BLaER1 treated with 17β-estradiol and CSF1 and Interleukin-3, amounts not matched to agents 10 nM and 100 nM (cell line): ENCODE measurements around the gene SCYGR3.

Source experiments
- H3K27ac ChIP-seq, 11 experiments: shearing (Covaris generic); formaldehyde crosslinking; 2 replicates each; pipeline ENCODE4 v1.8.1; 2022
- H3K27me3 ChIP-seq, 11 experiments: shearing (Covaris generic); formaldehyde crosslinking; 2 replicates each; pipeline ENCODE4 v1.8.1; 2022
- H3K36me3 ChIP-seq, 11 experiments: shearing (Covaris generic); formaldehyde crosslinking; 2 replicates each; pipeline ENCODE4 v1.8.1; 2022
- H3K4me1 ChIP-seq, 10 experiments: shearing (Covaris generic); formaldehyde crosslinking; 2 replicates each; pipeline ENCODE4 v1.8.1; 2022
- H3K4me2 ChIP-seq, 11 experiments: shearing (Covaris generic); formaldehyde crosslinking; 2 replicates each; pipeline ENCODE4 v1.8.1; 2022
- H3K4me3 ChIP-seq, 10 experiments: shearing (Covaris generic); formaldehyde crosslinking; 2 replicates each; pipeline ENCODE4 v1.8.1; 2022
- H3K9ac ChIP-seq, 11 experiments: shearing (Covaris generic); formaldehyde crosslinking; 2 replicates each; pipeline ENCODE4 v1.8.1; 2022
- H3K9me3 ChIP-seq, 11 experiments: shearing (Covaris generic); formaldehyde crosslinking; replicated peaks in 1 of 11; 2 replicates each; pipeline ENCODE4 v1.8.1; 2022
- H4K20me1 ChIP-seq, 11 experiments: shearing (Covaris generic); formaldehyde crosslinking; 2 replicates each; pipeline ENCODE4 v1.8.1; 2022
- Cebpa-rat ChIP-seq, 11 experiments: shearing (Covaris generic); IDR thresholded peaks; 2 replicates each; pipeline ENCODE4 v1.8.1; 2022

SCYGR3 gene, protein sequence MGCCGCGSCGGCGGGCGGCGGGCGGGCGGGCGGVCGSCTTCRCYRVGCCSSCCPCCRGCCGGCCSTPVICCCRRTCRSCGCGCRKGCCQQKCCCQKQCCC

DNA sequence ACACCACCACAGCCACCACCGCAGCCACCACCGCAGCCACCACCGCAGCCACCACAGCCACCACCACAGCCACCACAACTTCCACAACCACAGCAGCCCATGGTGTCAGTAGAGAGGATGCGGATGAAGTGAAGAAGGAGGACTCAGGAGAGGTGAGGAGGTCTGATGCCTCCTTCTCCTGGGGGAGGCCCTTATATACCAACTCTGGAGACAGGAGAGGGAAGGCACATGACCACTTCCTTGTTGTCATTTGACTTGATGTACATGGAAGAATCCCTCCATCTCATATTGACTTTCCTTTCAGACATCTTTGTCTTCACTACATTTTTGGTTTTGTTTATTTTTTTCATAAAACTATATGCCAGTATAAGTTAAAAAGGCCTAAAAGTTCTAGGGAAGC, at the start of gene SCYGR3:
SCYGR3 (minus strand) TSS at position 101 of the 400 bp plus-strand sequence; CDS start at position 101, 0 bp downstream.
- no peak within 1 kb of the TSS for H3K9ac ChIP-seq
- no peak for TF ChIP-seq Cebpa-rat (IDR thresholded peaks at IDR 0.05)
- H4K20me1 ChIP-seq, result no peaks in the 10 kb centered on the region; a peak in 1 of 22 replicates
- H3K27ac ChIP-seq, result no peak within 1 kb of the TSS
- H3K4me2 ChIP-seq, result no peak within 1 kb of the TSS
- H3K36me3 ChIP-seq, result no peaks in the 10 kb centered on the region
- no peak within 1 kb of the TSS for H3K4me3 ChIP-seq
- no peaks in the 10 kb centered on the region for H3K9me3 ChIP-seq
- no peaks in the 10 kb centered on the region for H3K27me3 ChIP-seq
- H3K4me1 ChIP-seq, result peaks cover 12 to 26% (median 22%) of the 10 kb centered on the region in 10 experiments; a peak in 19 of 20 replicates

DNA sequence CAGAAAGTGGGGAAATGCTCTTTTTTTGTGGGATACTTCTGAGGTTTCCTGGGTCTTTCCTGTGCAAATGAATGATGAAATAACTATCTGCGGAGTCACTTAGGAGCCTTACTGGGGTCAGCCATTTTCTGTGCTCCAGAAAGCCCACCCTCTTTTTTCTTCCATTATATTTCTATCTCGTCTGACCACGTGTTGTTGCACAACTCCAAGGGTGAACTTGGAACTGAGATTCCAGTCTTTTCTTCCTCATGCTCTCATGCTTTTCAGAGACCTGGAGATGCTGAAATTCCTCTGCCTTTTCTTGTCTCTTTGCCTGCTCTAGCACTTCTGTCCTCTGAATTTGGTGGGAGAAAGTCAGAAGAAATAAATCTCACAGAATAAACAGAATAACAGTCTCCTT, 47.2 kb upstream of the SCYGR3 start:
- Histone ChIP-seq H4K20me1 (no peaks in the 10 kb centered on the region), H3K4me2 (peak overlapping the region in 6 of 11 experiments; percentile 0 to 58 (median 18); a peak in 8 of 22 replicates), H3K4me3 (no peak overlapping the region), H3K36me3 (no peaks in the 10 kb centered on the region), H3K27me3 (no peaks in the 10 kb centered on the region), H3K9me3 (no peaks in the 10 kb centered on the region), H3K9ac (no peak overlapping the region), H3K4me1 (peaks cover 0 to 12% (median 6%) of the 10 kb centered on the region in 10 experiments; a peak in 8 of 20 replicates), H3K27ac (no peak overlapping the region)
- peak in 1 of 11 experiments; percentile 9; a peak in 1 of 22 replicates for TF ChIP-seq Cebpa-rat (IDR thresholded peaks at IDR 0.05)

DNA sequence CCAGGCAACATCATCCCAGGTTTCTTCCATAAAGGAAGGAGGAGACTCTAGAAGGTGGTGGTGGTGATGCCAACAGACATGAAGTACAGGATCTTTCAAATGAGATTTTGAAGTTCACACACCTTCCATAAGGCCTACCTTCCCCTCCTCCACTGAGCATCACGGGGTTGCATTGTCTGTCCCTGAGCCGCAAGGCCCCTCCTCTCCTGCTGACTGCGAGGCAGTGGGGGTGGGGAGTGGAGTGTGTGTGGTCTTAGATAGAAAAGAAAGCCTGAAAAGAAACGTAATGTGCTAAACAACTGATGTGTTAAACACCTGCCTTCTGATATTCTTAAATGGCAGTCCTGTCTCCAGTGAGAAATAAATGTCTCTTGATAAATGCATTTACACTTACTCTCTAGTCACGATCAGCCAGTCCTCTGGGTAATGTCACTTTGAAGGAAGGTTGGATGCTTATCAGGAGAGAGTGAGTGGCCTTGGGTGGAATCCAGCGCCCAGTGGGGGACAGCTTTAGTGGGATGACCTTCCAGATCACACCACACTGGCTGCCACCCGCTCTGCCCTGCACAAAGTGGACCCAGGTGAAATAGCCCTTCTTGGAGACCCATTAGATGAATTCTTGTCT, 46.5 kb upstream of the SCYGR3 start:
- H3K4me3 ChIP-seq, result no peak overlapping the region
- H4K20me1 ChIP-seq, result no peaks in the 10 kb centered on the region
- H3K4me2 ChIP-seq, result peak overlapping the region in 4 of 11 experiments; percentile 0 to 58 (median 24); a peak in 4 of 22 replicates
- no peaks in the 10 kb centered on the region for H3K36me3 ChIP-seq
- no peak overlapping the region for H3K27ac ChIP-seq
- no peak overlapping the region for H3K9ac ChIP-seq
- H3K9me3 ChIP-seq, result no peaks in the 10 kb centered on the region
- no peaks in the 10 kb centered on the region for H3K27me3 ChIP-seq
- no peak for TF ChIP-seq Cebpa-rat (IDR thresholded peaks at IDR 0.05)
- H3K4me1 ChIP-seq, result peaks cover 0 to 12% (median 6%) of the 10 kb centered on the region in 10 experiments; a peak in 8 of 20 replicates

DNA sequence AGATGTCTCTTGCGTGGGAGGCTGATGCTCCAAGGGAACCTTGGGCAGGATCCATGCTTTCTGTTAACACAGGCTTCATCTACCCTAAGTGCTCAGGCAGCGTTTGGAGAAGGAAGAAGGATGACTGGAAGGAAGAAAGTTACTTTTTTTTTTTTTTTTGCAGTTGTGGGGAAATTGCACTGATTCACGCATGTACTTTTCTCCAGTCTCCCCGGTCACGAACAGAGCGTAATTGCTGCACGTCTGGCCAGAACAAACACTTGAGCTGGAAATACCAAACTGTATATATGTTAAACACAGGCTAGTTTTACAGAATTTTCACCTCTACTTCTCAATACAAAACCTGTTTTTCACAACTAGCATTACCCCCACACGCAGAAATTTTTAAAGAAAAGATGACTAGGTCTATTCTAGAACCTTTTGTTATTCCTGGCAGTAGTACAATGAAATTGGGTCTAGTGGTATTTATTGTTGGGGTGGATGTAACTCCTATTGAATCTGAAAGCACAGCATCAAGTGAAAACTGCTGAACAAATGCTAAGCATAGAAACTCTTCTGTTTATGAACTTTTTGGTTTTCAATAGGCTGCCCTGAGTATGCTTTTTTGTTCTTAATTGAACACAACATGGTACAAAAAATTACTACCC, 42.7 kb upstream of the SCYGR3 start:
- no peak overlapping the region for H3K4me2 ChIP-seq
- H3K9me3 ChIP-seq, result no peaks in the 10 kb centered on the region
- H3K4me3 ChIP-seq, result no peak overlapping the region
- peaks cover 0 to 45% (median 7%) of the 10 kb centered on the region in 10 experiments; a peak in 13 of 20 replicates for H3K4me1 ChIP-seq
- no peaks in the 10 kb centered on the region for H3K27me3 ChIP-seq
- H3K27ac ChIP-seq, result no peak overlapping the region
- no peak for TF ChIP-seq Cebpa-rat (IDR thresholded peaks at IDR 0.05)
- no peak overlapping the region for H3K9ac ChIP-seq
- H3K36me3 ChIP-seq, result no peaks in the 10 kb centered on the region
- no peaks in the 10 kb centered on the region for H4K20me1 ChIP-seq

DNA sequence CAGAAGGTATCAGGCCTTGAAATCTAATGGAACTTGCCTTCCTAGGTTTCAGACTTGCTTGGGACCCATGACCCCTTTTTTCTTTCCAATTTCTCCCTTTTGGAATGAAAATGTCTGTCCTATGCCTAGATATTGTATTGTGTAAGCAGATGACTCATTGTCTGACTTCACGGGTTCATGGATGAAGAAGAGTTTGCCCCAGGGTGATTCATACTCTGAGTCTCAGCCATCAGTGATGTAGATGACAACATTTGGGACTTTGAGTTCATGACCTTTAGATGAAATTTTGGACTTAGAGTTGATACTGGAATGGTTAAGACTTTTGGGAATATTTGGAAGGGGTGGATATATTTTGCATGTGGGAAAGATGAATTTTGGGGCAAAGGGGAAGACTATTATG, 40.8 kb upstream of the SCYGR3 start:
- no peaks in the 10 kb centered on the region for H3K9me3 ChIP-seq
- no peaks in the 10 kb centered on the region for H4K20me1 ChIP-seq
- H3K27ac ChIP-seq, result peak overlapping the region in 1 of 11 experiments; percentile 47; a peak in 3 of 22 replicates
- H3K4me3 ChIP-seq, result no peak overlapping the region
- peak overlapping the region in 3 of 11 experiments; percentile 40 to 55 (median 49); a peak in 6 of 22 replicates for H3K4me2 ChIP-seq
- H3K36me3 ChIP-seq, result no peaks in the 10 kb centered on the region
- H3K27me3 ChIP-seq, result no peaks in the 10 kb centered on the region
- no peak overlapping the region for H3K9ac ChIP-seq
- no peak for TF ChIP-seq Cebpa-rat (IDR thresholded peaks at IDR 0.05)
- H3K4me1 ChIP-seq, result peaks cover 0 to 38% (median 0%) of the 10 kb centered on the region in 10 experiments; a peak in 7 of 20 replicates

DNA sequence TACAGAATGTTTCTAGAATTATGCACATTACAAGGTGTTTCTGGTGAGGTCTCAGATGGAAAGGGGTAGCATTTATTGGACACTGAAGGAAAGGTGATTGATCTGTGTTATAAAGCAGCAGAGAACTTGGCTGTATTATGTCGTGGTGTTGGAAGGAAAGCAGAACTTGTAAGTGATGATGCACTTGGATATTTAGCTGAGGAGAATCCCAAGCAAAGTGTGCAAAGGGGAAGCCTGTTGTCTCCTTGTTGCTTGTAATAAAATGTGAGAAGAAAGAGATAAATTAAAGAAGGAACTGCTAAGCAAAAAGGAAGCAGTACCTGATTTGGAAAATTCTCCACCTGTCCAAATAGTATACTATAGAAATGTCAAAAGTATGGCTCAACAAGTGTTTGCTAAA, 39.8 kb upstream of the SCYGR3 start:
- no peak overlapping the region for H3K9ac ChIP-seq
- H3K27me3 ChIP-seq, result no peaks in the 10 kb centered on the region
- H3K27ac ChIP-seq, result peak overlapping the region in 1 of 11 experiments; percentile 52; a peak in 2 of 22 replicates
- H3K36me3 ChIP-seq, result no peaks in the 10 kb centered on the region
- H4K20me1 ChIP-seq, result no peaks in the 10 kb centered on the region
- H3K4me1 ChIP-seq, result peaks cover 0 to 38% (median 0%) of the 10 kb centered on the region in 10 experiments; a peak in 7 of 20 replicates
- H3K4me3 ChIP-seq, result no peak overlapping the region
- peak overlapping the region in 3 of 11 experiments; percentile 44 to 55 (median 49); a peak in 4 of 22 replicates for H3K4me2 ChIP-seq
- no peak for TF ChIP-seq Cebpa-rat (IDR thresholded peaks at IDR 0.05)
- H3K9me3 ChIP-seq, result no peaks in the 10 kb centered on the region

DNA sequence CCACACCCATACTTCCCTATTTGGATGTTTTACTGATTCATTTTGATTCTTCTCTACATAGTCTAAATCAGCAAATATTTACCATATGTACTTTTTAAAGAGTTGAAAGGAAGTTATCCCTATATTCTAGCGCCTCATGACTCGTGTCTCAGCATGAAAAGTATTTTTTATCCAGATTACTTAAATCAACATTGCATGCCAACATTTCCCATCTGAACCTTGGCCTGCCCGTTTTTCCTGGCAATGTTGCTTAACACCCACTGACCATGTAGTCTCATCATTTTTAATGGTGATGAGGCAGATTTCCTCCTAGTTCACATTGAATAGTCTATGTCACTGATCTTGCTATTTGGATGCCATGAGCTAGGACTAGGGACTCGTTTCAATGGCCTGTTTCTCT, 38.8 kb upstream of the SCYGR3 start:
- peak overlapping the region in 2 of 11 experiments; percentile 29 to 52; a peak in 4 of 22 replicates for H3K27ac ChIP-seq
- H3K36me3 ChIP-seq, result no peaks in the 10 kb centered on the region
- peak overlapping the region in 3 of 11 experiments; percentile 44 to 55 (median 49); a peak in 6 of 22 replicates for H3K4me2 ChIP-seq

DNA sequence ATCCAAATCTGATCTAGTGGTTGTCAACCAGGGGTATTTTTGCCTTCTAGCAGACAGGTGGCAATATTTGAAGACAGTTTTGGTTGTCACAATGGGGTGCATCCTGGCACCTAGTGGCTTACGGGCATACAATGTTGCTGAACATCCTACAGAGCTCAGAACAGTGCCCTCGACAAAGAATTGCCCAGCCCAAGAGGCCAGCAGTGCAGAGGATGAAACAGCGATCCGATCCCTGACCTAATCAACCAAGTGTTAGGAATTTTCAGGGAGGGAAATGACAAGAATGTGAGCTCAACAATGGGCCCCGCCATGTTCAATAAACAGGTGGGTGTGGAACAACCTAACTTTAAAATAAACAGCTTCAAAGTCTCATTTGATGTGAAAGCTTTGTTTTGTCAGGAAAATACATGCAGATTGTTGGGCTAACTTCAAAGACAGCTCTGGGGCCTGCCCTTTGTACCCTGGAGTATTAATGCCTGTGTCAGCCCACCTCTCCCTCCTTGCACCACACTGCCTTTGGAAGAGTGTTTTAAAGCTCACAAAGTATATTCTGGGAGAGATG, 29.4 kb upstream of the SCYGR3 start:
- no peak overlapping the region for H3K4me2 ChIP-seq
- no peaks in the 10 kb centered on the region for H3K4me1 ChIP-seq
- H4K20me1 ChIP-seq, result no peaks in the 10 kb centered on the region
- H3K36me3 ChIP-seq, result no peaks in the 10 kb centered on the region
- no peak overlapping the region for H3K27ac ChIP-seq
- no peaks in the 10 kb centered on the region for H3K9me3 ChIP-seq
- no peak for TF ChIP-seq Cebpa-rat (IDR thresholded peaks at IDR 0.05)
- no peak overlapping the region for H3K4me3 ChIP-seq
- no peak overlapping the region for H3K9ac ChIP-seq
- no peaks in the 10 kb centered on the region for H3K27me3 ChIP-seq

More for the DNA sequence above, 38.8 kb upstream of the SCYGR3 start:
- Histone ChIP-seq H3K9ac (no peak overlapping the region), H3K9me3 (no peaks in the 10 kb centered on the region), H3K4me3 (no peak overlapping the region), H3K27me3 (no peaks in the 10 kb centered on the region), H3K4me1 (peaks cover 0 to 38% (median 0%) of the 10 kb centered on the region in 10 experiments; a peak in 7 of 20 replicates), H4K20me1 (no peaks in the 10 kb centered on the region)
- no peak for TF ChIP-seq Cebpa-rat (IDR thresholded peaks at IDR 0.05)

DNA sequence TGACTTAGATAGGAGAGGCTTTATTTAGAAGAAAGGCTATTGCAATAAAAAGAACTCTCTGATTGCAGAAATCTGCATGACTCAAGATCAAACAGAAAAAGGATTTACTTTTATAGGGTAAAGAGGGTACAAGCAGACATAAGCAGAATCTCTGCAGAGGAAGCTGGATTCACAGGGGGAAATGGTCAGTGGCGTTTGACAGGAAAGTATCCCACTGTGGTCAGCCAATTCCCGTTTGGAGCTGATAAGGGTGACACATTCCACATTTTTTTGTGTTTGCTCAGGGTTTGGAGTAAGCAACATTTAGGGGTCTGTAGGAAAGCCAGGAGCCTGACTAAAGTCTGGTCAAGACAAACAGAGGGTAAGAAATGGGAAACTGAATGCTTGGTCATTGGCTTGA, 28.0 kb upstream of the SCYGR3 start:
- no peaks in the 10 kb centered on the region for H4K20me1 ChIP-seq
- H3K9ac ChIP-seq, result no peak overlapping the region
- no peak overlapping the region for H3K4me3 ChIP-seq
- no peaks in the 10 kb centered on the region for H3K27me3 ChIP-seq
- no peaks in the 10 kb centered on the region for H3K4me1 ChIP-seq
- H3K9me3 ChIP-seq, result no peaks in the 10 kb centered on the region
- no peaks in the 10 kb centered on the region for H3K36me3 ChIP-seq
- H3K4me2 ChIP-seq, result no peak overlapping the region
- H3K27ac ChIP-seq, result no peak overlapping the region
- TF ChIP-seq Cebpa-rat (IDR thresholded peaks at IDR 0.05), result no peak
